ENCODE results near the gene TMCO4. TPM values are rescaled to one million over a fixed set of nuclear protein-coding genes. Genes with fewer than 3 reads are reported as not detected.
"Not testable (repeated sequence)": the region's sequence is repeated elsewhere in the genome, so short reads cannot be mapped to it uniquely, and the experiment has no call there.

Gene TMCO4
- total RNA-seq, 2 experiments from 2014 or later = 13.0 to 13.2 TPM

- ChIA-PET POLR2A (no interaction called here), CTCF (no interaction called here)
Measured at GRCh38 chr1:19639999-19640362, 159.7 kb downstream of the TMCO4 start.

- CTCF ChIA-PET, POLR2A ChIA-PET: not testable (repeated sequence)
Measured at GRCh38 chr1:19639228-19639627, 160.5 kb downstream of the TMCO4 start.

- ChIA-PET POLR2A (no interaction called here), CTCF (no interaction called here)
Measured at GRCh38 chr1:19637606-19638005, 162.1 kb downstream of the TMCO4 start.

- CTCF ChIA-PET, POLR2A ChIA-PET: not testable (repeated sequence)
Measured at GRCh38 chr1:19636749-19637148, 163.0 kb downstream of the TMCO4 start.

GRCh38 chr1:19636065-19636464, 163.7 kb downstream of the TMCO4 start:
- ChIA-PET POLR2A (interaction anchor here (0.8 kb wide), 1 partner anchor 149 kb away, joined by 3 read pairs; no protein-coding TSS in a partner anchor), CTCF (interaction anchor here (0.9 kb wide), 1 partner anchor 23 kb away, joined by 3 read pairs; no protein-coding TSS in a partner anchor)

- POLR2A ChIA-PET = interaction anchor here (0.8 kb wide), 1 partner anchor 149 kb away, joined by 3 read pairs; no protein-coding TSS in a partner anchor
- CTCF ChIA-PET = interaction anchor here (0.9 kb wide), 1 partner anchor 22 kb away, joined by 3 read pairs; no protein-coding TSS in a partner anchor
Measured at GRCh38 chr1:19635646-19636045, 164.1 kb downstream of the TMCO4 start.

- CTCF ChIA-PET, POLR2A ChIA-PET: not testable (repeated sequence)
Measured at GRCh38 chr1:19635064-19635463, 164.7 kb downstream of the TMCO4 start.

GRCh38 chr1:19633106-19633505, 166.6 kb downstream of the TMCO4 start:
- CTCF ChIA-PET = no interaction called here
- POLR2A ChIA-PET = no interaction called here

Other genes with a start within 250 kb of the TMCO4 start
- gene NBL1, start 155.6 kb downstream of the TMCO4 start, total RNA-seq = 10 to 100 TPM; 38.0 to 41.1 TPM
- not detected for gene HTR6, start 135.0 kb downstream of the TMCO4 start, total RNA-seq
- gene RNF186, start 15.4 kb upstream of the TMCO4 start, total RNA-seq = not detected
- 1 to 10 TPM; 7.3 to 7.5 TPM for gene OTUD3, start 82.5 kb upstream of the TMCO4 start, total RNA-seq
- gene PLA2G2E, start 123.7 kb upstream of the TMCO4 start, total RNA-seq = not detected
- not detected for gene PLA2G2A, start 179.7 kb upstream of the TMCO4 start, total RNA-seq